ENCODE measurements around the gene SORL1. TPM values are rescaled to one million over a fixed set of nuclear protein-coding genes. Genes with fewer than 3 reads are reported as not detected.

The SORL1 gene
- total RNA-seq, 1 donor from 2014 or later, result 134 TPM

- no peak for DNase-seq (ENCODE audit: low spot score)
These were observed 134.6 kb downstream of the SORL1 start for GRCh38 chr11:121586750-121587149.

- DNase-seq (ENCODE audit: low spot score), result no peak
These were observed 135.1 kb downstream of the SORL1 start for GRCh38 chr11:121587182-121587581.

GRCh38 chr11:121588747-121589146 lies 136.6 kb downstream of the SORL1 start:
- no peak for DNase-seq (ENCODE audit: low spot score)

GRCh38 chr11:121589946-121590537 lies 137.9 kb downstream of the SORL1 start:
- no peak for DNase-seq (ENCODE audit: low spot score)

- DNase-seq (ENCODE audit: low spot score), result no peak
These were observed 138.8 kb downstream of the SORL1 start for GRCh38 chr11:121590772-121591404.

GRCh38 chr11:121591405-121592033 lies 139.4 kb downstream of the SORL1 start:
- DNase-seq (ENCODE audit: low spot score), result peak; percentile 82

- DNase-seq (ENCODE audit: low spot score), result no peak
These were observed 140.6 kb downstream of the SORL1 start for GRCh38 chr11:121592708-121593107.

GRCh38 chr11:121595717-121596161 lies 143.6 kb downstream of the SORL1 start:
- DNase-seq (ENCODE audit: low spot score), result no peak

- DNase-seq (ENCODE audit: low spot score), result no peak
These were observed 144.4 kb downstream of the SORL1 start for GRCh38 chr11:121596195-121597155.

- no peak for DNase-seq (ENCODE audit: low spot score)
These were observed 151.2 kb downstream of the SORL1 start for GRCh38 chr11:121603316-121603715.

GRCh38 chr11:121604152-121604551 lies 152.0 kb downstream of the SORL1 start:
- no peak for DNase-seq (ENCODE audit: low spot score)

GRCh38 chr11:121606354-121606753 lies 154.2 kb downstream of the SORL1 start:
- DNase-seq (ENCODE audit: low spot score), result no peak

GRCh38 chr11:121607341-121607740 lies 155.2 kb downstream of the SORL1 start:
- no peak for DNase-seq (ENCODE audit: low spot score)

GRCh38 chr11:121608545-121609098 lies 156.5 kb downstream of the SORL1 start:
- DNase-seq (ENCODE audit: low spot score), result no peak

GRCh38 chr11:121610706-121611105 lies 158.6 kb downstream of the SORL1 start:
- no peak for DNase-seq (ENCODE audit: low spot score)

GRCh38 chr11:121611242-121611641 lies 159.1 kb downstream of the SORL1 start:
- no peak for DNase-seq (ENCODE audit: low spot score)

- no peak for DNase-seq (ENCODE audit: low spot score)
These were observed 161.6 kb downstream of the SORL1 start for GRCh38 chr11:121613724-121614123.

GRCh38 chr11:121614636-121615240 lies 162.6 kb downstream of the SORL1 start:
- DNase-seq (ENCODE audit: low spot score), result no peak

- DNase-seq (ENCODE audit: low spot score), result no peak
These were observed 163.4 kb downstream of the SORL1 start for GRCh38 chr11:121615501-121615900.

GRCh38 chr11:121618516-121618915 lies 166.4 kb downstream of the SORL1 start:
- no peak for DNase-seq (ENCODE audit: low spot score)

GRCh38 chr11:121625777-121626506 lies 173.8 kb downstream of the SORL1 start:
- DNase-seq (ENCODE audit: low spot score), result no peak
